Measurements from ENCODE around the gene RFC4.

DNA sequence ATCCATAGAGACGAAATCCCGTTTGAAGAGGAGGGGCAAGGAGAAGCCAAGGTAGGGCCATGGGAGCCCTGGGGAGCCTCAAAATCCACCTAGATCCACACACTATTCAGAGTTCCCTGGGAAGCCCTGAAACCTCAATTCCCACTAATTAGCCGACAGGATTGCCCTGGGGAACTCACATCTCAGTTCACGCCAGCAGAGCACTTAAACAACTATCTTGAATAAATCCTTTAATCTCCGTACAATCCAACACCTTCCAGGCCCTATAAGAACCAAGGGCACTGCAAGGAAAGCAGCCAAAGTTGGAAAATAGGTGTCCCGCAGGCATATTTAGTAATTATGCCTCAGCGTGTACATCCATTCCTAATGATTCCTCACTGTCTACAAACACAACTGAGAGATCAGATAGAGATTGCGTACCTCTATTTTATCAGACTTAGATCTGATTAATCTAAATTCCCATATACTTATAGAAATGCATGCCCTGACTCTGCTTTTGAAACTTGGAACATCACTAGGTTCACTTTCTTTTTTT is 48.5 kb downstream of the RFC4 start:
- TF ChIP-seq, protein P1, sequence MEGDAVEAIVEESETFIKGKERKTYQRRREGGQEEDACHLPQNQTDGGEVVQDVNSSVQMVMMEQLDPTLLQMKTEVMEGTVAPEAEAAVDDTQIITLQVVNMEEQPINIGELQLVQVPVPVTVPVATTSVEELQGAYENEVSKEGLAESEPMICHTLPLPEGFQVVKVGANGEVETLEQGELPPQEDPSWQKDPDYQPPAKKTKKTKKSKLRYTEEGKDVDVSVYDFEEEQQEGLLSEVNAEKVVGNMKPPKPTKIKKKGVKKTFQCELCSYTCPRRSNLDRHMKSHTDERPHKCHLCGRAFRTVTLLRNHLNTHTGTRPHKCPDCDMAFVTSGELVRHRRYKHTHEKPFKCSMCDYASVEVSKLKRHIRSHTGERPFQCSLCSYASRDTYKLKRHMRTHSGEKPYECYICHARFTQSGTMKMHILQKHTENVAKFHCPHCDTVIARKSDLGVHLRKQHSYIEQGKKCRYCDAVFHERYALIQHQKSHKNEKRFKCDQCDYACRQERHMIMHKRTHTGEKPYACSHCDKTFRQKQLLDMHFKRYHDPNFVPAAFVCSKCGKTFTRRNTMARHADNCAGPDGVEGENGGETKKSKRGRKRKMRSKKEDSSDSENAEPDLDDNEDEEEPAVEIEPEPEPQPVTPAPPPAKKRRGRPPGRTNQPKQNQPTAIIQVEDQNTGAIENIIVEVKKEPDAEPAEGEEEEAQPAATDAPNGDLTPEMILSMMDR (IDR thresholded peaks at IDR 0.05) = no peak
- TF ChIP-seq POLR2A (IDR thresholded peaks at IDR 0.05) = no peak
- no peak for TF ChIP-seq POLR2AphosphoS5 (IDR thresholded peaks at IDR 0.05)
- TF ChIP-seq EP300 (IDR thresholded peaks at IDR 0.05) = no peak
